LNCAP (cell line): ENCODE data around the gene NPHP4.

Source experiments
- TF ChIP-seq, protein P1 (sequence below): fragments of 450-650 bp; IDR thresholded peaks from 2 replicates; pipeline ENCODE4 v1.5.1; 2017; ENCODE audit warnings: mild to moderate bottlenecking

Gene NPHP4

DNA sequence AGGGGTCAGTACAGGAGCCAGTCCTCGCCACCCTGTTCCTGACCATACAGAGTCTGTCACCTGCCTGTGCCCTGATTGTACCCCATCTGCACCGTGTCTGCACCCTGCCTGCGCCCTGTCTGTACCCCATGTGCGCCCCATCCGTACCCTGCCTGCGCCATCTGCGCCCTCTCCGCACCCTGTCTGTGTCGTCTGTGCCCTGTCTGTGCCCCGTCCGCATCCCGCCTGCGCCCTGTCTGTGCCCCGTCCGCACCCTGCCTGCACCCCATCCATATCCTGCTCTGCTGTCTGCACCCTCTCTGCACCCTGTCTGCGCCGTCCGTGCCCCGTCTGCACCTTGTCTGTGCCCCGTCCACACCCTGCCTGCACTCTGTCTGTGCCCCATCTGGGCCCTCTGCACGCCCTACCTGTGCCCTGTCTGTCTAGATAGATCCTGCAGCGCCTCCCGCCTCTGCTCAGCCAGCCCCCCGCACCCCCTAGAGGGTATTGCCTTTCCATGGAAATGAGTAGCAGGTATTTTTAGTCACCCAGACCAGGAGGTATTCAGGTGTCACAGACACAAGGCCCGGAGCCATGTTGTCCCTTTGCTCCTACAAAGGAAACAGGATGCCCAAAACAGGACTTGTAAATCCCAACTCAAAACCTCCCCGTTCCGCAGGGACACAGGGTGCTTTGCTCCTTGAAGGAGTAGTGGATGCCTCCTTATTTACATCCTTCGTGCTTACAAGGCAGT, 7.7 kb upstream of the NPHP4 start:
- TF ChIP-seq, protein P1, sequence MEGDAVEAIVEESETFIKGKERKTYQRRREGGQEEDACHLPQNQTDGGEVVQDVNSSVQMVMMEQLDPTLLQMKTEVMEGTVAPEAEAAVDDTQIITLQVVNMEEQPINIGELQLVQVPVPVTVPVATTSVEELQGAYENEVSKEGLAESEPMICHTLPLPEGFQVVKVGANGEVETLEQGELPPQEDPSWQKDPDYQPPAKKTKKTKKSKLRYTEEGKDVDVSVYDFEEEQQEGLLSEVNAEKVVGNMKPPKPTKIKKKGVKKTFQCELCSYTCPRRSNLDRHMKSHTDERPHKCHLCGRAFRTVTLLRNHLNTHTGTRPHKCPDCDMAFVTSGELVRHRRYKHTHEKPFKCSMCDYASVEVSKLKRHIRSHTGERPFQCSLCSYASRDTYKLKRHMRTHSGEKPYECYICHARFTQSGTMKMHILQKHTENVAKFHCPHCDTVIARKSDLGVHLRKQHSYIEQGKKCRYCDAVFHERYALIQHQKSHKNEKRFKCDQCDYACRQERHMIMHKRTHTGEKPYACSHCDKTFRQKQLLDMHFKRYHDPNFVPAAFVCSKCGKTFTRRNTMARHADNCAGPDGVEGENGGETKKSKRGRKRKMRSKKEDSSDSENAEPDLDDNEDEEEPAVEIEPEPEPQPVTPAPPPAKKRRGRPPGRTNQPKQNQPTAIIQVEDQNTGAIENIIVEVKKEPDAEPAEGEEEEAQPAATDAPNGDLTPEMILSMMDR: no peak

DNA sequence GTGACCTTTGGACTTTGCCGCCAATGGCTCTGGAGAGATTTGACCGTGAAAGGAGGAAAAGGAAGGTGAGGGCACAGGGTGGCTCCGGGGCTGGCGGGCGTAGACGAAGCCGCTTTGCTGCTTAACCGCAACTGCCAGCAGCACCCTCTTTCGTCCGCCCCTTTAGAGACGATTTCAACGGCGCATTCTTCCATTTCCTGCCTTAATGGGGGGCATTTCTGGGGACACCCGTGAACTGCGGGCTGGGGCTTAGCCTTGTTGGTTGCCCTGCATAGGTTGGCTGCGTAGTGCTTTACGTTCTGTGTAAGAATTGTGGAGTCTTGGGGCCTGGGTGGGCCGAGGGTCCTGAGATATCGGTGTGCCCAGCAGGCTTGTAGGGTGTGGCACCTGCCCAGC, 6.7 kb upstream of the NPHP4 start:
- TF ChIP-seq, protein P1: no peak

DNA sequence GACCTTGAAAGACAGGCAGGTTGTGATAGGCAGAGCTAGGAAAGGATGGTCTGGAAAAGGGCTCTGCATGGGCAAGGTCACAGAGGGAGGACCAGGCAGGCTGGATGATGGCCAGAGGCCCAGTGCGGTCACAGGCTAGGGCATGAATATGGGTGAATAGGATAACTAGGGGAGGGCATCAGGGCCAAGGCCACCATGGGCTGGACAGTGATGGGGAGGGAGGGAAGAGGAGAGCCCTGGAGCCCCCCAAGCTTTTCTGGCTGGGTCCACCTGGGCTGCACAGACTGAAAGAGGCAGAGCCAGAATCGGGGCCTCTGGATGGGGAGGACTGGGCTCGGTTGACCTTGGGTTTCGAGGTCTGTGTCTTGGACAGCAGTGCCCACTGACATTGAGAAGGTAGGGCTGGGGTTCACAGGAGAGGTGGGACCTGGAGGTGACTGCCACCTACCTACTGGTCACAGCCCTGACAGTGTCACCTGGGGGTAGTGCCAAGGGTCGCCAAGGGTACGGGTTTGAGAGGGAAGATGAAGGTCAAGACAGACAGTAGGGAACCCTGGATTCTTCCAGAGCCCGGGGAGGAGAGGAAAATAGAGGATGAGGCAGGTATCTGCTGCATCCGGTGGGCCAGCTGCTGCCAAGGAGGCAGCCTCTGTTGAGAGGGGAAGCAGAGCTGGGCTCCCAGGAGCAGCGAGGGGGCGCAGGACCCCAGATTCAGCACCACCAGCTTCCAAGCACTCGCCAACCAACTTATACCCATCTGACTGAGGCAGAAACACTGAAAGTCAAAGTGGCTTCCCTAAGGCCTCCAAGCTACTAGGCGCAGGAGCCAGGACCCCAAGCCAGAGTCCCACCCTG, 6.1 kb upstream of the NPHP4 start:
- TF ChIP-seq, protein P1: no peak

DNA sequence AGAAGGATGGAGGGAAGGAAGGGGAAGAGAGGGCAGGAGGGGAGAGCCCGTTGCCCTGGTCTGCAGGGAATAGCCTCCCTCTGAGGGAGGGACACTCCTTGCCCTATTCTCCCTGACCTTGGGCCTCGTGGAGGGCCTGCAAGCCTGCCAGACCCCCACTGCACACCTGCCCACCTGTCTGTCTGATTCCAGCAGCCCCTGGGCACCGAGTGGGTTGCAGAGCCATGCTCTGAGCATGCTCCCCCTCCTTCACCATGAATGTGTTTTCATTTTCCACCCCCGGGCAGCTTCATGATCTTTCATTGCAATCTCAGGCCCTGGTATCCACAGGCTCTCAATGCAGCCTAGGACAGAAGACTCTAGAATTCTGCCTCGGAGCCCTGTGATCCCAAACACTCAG, 5.1 kb upstream of the NPHP4 start:
- TF ChIP-seq, protein P1: no peak

DNA sequence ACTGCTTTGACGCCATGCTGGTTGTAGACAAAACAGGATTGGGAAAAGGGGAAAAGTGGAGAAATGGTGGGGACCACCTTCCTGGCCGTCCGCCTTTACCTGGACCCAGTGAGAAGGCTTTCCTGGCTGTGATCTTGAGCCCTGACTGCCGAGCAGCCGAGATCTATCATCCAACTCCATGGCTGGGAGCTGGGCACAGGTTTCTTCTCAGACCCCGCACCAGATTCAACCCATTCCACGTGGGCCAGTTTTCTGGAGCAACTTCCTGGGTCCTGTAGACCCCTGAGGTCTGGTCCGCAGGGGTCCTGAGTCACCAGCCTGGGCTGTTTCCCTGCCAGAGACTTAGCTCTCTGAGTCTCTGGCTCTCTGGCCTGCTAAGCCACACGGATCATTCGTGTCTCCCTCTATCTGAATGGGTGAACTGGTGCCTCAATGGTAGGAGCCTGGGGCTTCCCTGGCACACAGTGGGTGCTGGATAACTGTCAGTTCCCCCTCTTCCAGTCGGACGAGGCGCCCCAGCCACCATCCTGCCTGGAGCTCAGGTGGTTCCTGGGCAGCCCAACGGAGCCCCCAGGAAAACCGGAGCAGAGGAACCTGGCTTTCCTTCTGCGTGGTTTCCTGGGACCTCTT, 4.5 kb upstream of the NPHP4 start:
- TF ChIP-seq, protein P1: no peak

DNA sequence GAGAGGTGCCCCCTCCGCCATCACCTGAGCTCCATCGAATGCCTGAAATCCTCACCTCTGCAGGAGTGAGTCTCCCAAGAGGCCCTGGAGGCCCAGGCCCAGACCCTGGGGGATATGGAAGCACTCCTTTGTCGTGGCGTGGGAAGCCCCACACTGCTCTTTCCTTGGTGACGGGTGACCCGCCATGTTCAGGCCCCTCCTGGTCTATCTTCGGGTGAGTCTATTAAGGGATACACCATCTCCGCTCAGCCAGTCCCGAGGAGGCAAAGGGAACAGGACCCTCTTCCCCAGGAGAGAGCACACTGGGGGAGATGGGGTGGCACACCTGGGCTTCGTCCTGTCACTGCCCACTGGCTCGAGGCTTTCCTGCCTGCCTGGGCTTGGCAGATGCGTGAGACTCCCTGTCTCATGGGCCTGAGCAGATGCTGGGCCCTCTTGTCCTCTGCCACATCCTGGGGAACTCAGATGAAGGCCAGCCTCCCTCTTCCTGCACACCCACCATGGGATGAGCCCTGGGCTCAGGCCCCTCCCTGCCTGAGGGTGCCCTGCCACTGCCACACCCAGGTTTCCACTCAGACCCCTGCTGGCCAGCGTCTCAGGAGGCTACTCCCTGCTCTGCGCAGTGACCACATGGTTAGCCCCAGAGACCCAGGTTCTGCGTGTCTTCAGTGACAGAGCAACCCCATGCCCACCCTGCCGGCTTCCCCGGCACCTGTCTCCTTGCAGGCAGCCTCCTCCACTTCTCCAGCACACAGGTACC, 3.8 kb upstream of the NPHP4 start:
- TF ChIP-seq, protein P1: no peak
